Activated T-helper 1 cell treated with anti-CD3 and anti-CD28 coated beads, Interleukin-2, amount 50 U/mL, for 16 hours (primary cell): ENCODE measurements around the gene OPTC.
A peak's percentile ranks its signal among the peaks of the same experiment; 100 is the strongest.
"Not testable (repeated sequence)": the region's sequence is repeated elsewhere in the genome, so short reads cannot be mapped to it uniquely, and the experiment has no call there.

ENCODE experiments used
- DNase-seq, 2 donors: peaks; one replicate each; pipeline ENCODE4 v3.0.0-alpha.2; 2020; ENCODE audit warnings: low read depth in 1 of 2, low spot score in 1 of 2

OPTC gene

DNA sequence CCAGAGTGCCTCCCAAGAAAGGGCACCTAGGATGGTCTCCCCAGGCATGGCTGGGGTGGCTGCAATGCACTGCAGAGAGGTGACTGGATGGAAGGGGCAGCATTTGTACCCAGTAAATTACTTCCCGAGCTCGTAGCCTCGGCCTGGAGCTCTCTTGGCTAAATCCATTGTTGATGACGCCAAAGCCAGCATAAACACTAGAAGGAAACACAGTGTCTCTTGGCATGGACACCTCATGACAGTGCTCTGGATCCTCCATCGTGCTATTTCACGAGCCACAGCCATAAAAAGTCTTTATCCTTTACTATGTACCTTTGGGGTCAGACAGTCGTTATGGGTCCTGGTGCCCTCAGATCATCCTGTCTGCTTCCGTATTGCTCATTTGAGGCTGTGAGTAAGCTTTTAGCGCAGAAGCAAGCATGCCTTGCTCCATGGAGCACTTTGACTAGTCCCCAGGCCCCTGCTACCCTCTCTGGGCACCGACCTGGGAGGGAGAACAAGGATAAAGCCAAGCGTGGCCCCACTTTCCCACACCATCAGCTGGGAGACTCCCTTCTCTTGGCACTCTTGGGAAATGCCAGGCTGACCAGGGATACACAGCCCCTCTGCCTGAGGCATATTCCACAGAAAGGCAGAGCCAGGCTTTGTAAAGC, 28.7 kb upstream of the OPTC start:
- no peak for DNase-seq

DNA sequence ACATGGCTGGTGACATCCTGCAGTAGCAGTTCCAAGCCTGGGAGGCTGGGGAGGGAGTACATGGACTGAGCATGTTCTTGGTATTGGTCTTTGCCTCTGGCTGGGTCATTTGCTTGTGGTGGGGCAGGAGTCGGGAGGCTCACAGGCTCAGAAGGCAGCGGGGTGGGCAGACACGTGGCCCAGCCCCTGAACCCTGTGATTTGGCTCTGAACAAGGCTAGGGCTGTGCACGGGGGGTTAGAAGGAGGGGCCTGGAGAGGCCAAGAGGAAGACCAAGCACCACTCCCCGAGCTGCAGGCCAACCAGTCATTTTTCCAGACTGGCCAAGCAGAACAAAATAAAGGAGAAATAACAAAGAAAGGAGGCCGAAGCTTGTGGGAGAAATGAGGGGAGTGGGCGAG, 28.0 kb upstream of the OPTC start:
- no peak for DNase-seq

- not testable (repeated sequence) for DNase-seq
These were observed 26.9 kb upstream of the OPTC start for GRCh38 chr1:203466906-203467549.

DNA sequence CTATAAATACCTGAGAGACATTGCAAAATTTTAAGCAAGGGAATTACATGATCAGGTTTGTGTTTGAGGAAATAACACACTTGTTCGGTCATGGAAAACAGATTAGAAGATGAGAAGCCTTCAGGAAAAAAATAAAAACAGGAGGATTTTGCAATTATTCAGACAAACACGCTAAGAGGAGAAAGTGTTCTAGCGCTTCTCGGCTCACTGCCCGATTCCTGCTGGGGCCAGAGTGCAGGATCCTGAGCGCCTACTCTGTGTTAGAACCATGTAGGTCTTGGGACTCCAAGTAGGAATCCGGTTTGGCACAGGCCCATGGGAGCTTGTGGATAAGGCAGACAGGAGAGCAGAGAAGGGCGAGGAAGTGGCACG, 26.4 kb upstream of the OPTC start:
- no peak for DNase-seq

GRCh38 chr1:203468326-203468725, 25.6 kb upstream of the OPTC start:
- no peak for DNase-seq

GRCh38 chr1:203470240-203470639, 23.7 kb upstream of the OPTC start:
- no peak for DNase-seq

- no peak for DNase-seq
These were observed 22.1 kb upstream of the OPTC start for GRCh38 chr1:203471841-203472240.

DNA sequence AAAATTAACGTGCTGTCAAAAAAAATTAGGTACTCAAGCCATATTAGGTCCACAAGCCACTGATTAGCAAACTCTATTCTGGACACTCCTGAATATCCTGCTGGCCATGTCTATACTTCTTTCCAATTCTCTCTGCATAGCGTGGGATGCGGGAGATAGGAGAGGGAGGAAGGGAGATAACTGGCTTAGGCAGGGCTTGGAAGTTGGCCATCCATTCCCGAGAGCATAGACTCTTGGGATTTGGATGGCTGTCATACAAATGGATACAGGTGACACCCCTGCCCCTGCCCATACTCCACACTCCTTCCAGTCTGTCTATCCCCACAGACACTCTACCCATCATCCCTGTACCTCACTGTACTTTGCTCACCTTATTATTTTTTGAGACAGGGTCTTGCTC, 20.7 kb upstream of the OPTC start:
- DNase-seq: no peak

GRCh38 chr1:203473781-203474305, 20.1 kb upstream of the OPTC start:
- no peak for DNase-seq

- no peak for DNase-seq
These were observed 18.7 kb upstream of the OPTC start, which contains the start of gene PRELP for GRCh38 chr1:203475012-203475981. Gene PRELP, plus strand, starts transcription at chr1:203475806. Its CDS starts 7,379 bp downstream, at chr1:203483185.

DNA sequence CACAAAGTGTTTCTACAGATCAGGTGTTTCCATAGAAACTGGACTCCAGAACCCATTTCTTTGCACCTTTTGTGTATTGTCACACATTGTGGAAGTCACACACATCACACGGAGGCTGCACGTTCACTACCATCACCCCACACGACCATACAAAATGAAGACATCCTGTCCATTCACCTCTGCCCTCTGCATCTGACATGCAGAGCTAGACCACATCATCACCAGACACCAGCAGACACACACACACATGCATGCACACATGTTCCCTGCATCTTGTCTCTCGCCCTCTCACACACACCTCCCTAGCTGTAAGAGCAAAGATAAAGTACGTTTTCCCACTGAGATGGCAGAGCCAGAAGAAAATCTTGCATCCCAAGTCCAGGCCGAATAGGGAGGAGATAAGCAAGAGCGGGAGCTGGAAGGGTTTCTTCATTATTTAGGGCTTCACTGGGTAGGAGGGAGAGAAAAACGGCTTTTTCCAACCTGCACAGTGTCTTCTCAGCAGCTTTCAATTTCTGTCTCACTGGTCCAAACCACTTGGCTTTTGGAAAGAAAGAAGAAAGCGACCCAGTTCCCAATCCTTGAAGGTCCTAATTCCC, 17.6 kb upstream of the OPTC start:
- DNase-seq: no peak

GRCh38 chr1:203477748-203478147, 16.2 kb upstream of the OPTC start:
- no peak for DNase-seq

DNA sequence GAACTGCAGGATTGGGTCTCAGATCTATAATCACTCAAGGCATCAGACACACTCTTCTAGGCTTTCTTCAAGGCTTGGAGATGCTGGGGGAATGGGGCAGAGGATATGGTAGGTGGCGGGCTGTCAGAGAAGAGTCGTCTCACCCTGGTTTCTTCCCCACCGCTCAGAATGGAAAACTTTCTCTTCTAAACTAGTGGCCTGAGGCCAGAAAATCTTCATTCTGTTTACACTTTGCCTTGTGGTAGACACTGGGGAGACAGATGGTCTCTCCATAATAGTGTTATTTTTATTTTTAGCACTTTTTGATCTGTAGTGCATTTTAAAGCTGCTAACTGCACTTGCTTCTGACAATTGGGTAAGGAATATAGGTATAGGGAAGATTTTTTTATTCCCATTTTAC, 15.7 kb upstream of the OPTC start:
- no peak for DNase-seq

GRCh38 chr1:203478986-203479385, 15.0 kb upstream of the OPTC start:
- DNase-seq: no peak

- DNase-seq: no peak
These were observed 14.3 kb upstream of the OPTC start for GRCh38 chr1:203479646-203480045.

DNA sequence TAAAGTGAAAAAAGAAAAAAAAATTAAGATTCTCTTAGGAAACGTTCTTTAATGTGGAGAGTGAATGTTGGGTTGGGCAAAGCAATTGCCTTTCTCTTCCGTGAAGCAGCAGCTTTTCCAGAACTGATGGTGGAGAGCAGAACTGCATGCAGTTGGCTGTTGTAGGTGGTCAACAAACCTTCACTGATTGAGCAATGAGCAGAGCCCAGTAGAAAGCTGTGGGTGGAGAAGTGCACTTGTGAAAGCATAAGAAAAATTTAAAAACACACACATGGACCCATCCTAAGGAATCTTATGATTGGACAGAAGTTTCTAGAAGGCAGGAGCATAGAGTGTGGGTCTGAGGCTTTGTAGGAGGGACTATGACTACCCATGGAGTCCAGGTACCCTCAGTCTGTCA, 13.9 kb upstream of the OPTC start:
- no peak for DNase-seq

- peak; percentile 17 to 25 for DNase-seq
These were observed 13.3 kb upstream of the OPTC start for GRCh38 chr1:203480525-203481084.

- no peak for DNase-seq
These were observed 12.8 kb upstream of the OPTC start for GRCh38 chr1:203481196-203481595.

DNA sequence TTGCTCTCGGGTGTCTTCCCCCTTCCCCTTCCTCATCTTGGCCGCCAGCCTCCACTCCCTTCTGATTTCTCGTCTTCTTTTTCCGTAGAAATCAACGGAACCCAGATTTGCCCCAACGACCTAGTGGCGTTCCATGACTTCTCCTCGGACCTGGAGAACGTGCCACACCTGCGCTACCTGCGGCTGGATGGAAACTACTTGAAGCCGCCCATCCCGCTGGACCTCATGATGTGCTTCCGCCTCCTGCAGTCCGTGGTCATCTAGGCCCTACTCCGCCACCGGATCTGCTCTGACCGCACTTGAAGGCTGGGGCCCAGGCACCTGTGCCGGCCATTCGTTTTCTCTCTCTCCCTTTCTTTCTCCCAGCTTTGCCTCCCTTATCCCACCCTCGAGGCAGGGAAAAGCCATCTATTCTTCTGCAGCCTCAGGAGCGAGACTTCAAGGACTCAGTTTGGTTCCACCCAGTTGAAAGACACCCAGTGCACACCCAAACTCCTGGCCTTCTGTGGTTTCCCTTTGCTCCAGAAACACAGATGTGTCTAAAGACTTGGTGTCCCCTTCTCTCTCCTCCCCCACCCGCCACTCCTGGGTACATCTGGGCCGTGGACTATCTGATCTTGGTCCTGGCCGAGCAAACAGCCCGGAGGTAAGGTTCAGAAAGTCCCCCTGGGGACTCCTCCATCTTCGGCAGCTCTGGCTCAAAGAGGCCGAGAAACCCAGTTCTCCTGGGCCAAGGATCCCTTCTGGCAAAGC, 7.2 kb upstream of the OPTC start:
- DNase-seq: no peak

DNA sequence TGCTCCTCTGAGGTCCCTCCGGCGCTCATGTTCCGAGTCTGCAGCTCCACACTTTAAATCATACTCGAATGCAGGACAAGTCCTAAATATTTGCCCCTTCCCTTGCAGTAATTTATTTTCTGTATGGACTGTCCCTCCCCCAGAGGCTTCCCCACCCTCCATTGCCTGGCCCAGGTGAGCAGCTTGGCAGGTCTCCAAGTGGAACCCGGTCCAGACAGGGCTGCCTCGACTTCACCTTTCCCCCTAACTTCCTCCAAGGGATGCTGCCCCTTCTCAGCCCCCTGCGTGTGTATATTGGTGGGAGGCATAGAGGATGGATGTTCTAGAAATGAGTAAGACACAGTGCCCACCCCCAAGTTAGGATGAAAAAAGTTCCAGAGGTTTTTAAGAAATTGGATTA, 5.4 kb upstream of the OPTC start:
- no peak for DNase-seq
